C1 segment of cervical spinal cord (tissue), 14 donors: Measurements from ENCODE around the gene INPPL1.
A peak's percentile ranks its signal among the peaks of the same experiment; 100 is the strongest.
"Not testable (repeated sequence)": the region's sequence is repeated elsewhere in the genome, so short reads cannot be mapped to it uniquely, and the experiment has no call there.

Source experiments
- DNase-seq, 14 donors: peaks; one replicate each; lab custom pipeline; 2025; lab: John Stamatoyannopoulos, UW

The INPPL1 gene, protein sequence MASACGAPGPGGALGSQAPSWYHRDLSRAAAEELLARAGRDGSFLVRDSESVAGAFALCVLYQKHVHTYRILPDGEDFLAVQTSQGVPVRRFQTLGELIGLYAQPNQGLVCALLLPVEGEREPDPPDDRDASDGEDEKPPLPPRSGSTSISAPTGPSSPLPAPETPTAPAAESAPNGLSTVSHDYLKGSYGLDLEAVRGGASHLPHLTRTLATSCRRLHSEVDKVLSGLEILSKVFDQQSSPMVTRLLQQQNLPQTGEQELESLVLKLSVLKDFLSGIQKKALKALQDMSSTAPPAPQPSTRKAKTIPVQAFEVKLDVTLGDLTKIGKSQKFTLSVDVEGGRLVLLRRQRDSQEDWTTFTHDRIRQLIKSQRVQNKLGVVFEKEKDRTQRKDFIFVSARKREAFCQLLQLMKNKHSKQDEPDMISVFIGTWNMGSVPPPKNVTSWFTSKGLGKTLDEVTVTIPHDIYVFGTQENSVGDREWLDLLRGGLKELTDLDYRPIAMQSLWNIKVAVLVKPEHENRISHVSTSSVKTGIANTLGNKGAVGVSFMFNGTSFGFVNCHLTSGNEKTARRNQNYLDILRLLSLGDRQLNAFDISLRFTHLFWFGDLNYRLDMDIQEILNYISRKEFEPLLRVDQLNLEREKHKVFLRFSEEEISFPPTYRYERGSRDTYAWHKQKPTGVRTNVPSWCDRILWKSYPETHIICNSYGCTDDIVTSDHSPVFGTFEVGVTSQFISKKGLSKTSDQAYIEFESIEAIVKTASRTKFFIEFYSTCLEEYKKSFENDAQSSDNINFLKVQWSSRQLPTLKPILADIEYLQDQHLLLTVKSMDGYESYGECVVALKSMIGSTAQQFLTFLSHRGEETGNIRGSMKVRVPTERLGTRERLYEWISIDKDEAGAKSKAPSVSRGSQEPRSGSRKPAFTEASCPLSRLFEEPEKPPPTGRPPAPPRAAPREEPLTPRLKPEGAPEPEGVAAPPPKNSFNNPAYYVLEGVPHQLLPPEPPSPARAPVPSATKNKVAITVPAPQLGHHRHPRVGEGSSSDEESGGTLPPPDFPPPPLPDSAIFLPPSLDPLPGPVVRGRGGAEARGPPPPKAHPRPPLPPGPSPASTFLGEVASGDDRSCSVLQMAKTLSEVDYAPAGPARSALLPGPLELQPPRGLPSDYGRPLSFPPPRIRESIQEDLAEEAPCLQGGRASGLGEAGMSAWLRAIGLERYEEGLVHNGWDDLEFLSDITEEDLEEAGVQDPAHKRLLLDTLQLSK

GRCh38 chr11:72224564-72225410, at the start of gene INPPL1:
INPPL1 (plus strand) TSS chr11:72224767; CDS start chr11:72224985, 218 bp downstream.
- DNase-seq, result peak in 3 of 14 donors; percentile 53 to 63 (median 55)

DNA sequence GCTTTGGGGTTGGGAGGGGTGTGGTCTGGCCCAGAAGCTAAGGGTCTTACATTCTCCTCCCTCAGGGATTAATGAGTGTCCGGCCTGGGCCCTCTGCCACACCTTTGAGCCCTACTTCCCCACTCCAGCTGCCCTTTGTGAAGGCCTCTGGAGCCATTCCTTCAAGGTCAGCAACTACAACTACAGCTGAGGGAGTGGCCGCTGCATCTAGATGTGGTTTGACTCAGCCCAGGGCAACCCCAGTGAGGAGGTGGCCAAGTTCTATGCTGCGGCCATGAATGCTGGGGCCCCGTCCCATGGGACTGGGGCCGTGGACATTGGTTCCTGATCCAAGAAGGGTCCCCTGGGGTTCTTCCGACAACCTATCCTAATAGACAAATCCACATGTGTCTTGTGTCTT, 46.9 kb upstream of the INPPL1 start:
- DNase-seq, result no peak

- no peak for DNase-seq
These were observed 45.3 kb upstream of the INPPL1 start for GRCh38 chr11:72179049-72179803.

DNA sequence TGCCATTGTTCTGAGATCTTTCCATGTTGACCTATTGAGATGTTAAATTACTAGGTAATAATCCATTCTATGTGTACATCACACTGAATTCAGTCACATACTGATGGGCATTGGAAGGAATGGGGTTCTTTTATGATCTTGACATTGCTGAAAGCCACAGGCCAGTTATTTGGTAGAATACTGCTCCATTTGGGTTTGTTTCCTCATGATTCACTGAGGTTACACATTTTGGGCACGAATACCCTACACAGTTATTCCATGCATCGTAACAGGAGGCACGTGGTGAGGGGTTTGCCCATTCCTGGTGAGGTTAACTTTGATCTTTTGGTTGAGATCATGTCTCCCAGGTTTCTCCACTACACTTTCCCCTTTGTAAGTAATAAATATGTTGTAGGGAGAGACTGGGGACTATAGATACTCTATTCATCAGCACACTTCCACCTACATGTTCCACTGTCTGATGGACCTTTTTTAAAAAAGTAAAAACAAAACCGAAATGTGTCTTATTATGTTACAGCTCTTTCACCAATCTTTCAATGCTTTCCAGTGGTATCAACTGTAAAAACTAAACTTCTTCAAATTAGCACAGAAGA, 44.7 kb upstream of the INPPL1 start:
- DNase-seq, result no peak

GRCh38 chr11:72180892-72181552, 43.5 kb upstream of the INPPL1 start:
- not testable (repeated sequence) for DNase-seq

GRCh38 chr11:72181553-72181958, 43.0 kb upstream of the INPPL1 start:
- DNase-seq, result not testable (repeated sequence)

GRCh38 chr11:72188267-72188666, 36.3 kb upstream of the INPPL1 start:
- no peak for DNase-seq

DNA sequence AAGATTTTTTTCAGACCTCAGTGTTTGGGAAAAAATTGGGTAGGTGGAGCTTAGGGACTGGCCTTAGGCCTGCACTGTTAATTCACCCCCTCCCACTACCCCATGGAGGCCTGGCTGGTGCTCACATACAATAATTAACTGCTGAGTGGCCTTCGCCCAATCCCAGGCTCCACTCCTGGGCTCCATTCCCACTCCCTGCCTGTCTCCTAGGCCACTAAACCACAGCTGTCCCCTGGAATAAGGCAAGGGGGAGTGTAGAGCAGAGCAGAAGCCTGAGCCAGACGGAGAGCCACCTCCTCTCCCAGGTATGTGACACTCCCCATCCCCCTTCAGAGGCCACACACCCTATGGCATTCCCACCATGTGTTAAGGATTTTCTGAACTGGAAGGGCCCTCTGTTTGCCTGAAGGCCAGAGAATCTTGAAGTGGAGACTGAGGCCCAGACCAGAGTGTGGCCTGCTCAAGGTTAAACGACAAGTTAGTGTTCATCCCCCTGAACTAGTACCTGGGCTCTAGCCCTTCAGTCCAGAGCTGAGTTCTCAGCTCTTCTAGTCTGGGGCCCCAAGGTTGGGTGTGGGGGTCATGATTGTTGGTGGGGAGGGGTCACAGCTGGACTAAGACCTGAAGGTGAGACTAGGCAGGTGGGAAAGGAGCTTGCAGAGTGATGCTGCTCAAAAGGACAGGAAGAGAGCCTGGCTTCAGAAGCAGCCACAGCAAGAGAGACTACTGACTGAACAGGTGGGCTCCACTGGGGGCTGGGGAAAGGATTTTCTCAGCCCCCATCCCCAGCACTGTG, 34.9 kb upstream of the INPPL1 start:
- DNase-seq, result peak in 7 of 14 donors; percentile 4 to 53 (median 15)

GRCh38 chr11:72190631-72191071, 33.9 kb upstream of the INPPL1 start:
- no peak for DNase-seq

GRCh38 chr11:72191961-72192381, 32.6 kb upstream of the INPPL1 start, which contains the start of gene FOLR1:
FOLR1 (plus strand) TSS chr11:72192140; CDS start chr11:72192174, 34 bp downstream.
- DNase-seq, result no peak

DNA sequence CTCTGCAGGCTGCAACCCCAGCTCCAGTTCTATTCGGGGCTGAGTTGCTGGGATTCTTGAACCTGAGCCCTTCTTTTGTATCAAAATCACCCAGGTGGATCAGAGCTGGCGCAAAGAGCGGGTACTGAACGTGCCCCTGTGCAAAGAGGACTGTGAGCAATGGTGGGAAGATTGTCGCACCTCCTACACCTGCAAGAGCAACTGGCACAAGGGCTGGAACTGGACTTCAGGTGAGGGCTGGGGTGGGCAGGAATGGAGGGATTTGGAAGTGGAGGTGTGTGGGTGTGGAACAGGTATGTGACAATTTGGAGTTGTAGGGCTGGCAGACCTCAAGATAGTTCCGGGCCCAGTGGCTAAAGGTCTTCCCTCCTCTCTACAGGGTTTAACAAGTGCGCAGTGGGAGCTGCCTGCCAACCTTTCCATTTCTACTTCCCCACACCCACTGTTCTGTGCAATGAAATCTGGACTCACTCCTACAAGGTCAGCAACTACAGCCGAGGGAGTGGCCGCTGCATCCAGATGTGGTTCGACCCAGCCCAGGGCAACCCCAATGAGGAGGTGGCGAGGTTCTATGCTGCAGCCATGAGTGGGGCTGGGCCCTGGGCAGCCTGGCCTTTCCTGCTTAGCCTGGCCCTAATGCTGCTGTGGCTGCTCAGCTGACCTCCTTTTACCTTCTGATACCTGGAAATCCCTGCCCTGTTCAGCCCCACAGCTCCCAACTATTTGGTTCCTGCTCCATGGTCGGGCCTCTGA, 28.9 kb upstream of the INPPL1 start:
- no peak for DNase-seq

DNA sequence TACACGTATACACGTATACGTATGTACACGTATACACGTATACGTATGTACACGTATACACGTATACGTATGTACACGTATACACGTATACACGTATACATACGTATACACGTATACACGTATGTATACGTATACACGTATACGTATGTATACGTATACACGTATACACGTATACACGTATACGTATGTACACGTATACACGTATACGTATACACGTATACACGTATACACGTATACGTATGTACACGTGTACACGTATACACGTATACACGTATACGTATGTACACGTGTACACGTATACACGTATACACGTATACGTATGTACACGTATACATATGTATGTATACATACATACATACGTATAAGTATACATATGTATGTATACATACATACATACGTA, 23.1 kb upstream of the INPPL1 start:
- not testable (repeated sequence) for DNase-seq

DNA sequence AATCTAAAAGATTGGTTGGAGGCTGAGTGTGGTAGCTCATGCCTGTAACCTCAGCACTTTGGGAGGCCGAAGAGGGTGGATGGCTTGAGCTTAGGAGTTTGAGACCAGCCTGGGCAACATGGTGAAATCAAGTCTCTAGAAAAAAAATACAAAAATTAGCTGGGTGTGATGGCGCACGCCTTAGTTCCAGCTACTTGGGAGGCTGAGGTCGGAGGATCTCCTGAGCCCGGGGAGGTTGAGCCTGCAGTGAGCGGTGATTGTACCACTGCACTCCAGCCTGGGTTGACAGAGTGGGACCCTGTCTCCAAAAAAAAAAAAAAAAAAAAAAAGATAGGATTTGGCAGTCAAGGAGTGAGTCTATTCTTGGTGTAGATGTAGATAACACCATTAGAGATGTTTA, 22.0 kb upstream of the INPPL1 start:
- no peak for DNase-seq

DNA sequence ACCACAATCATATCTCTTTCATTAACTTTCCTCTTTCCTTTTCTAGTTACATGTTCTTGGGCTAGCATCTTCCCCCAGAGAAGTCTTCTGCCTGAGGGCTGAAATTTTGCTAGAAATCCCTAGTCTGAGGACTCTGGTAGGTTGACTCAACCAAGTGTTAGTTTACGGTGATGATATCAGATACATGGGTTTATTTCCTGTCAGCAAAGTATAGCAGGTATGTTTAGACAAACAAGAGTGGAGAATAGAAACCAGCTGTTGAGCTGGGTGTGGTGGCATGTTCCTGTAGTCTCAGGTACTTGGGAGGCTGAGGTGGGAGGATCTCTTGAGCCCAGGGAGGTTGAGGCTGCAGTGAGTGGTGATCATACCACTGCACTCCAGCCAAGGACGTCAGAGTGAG, 21.4 kb upstream of the INPPL1 start:
- DNase-seq, result no peak

- DNase-seq, result no peak
These were observed 19.7 kb upstream of the INPPL1 start for GRCh38 chr11:72204886-72205285.

DNA sequence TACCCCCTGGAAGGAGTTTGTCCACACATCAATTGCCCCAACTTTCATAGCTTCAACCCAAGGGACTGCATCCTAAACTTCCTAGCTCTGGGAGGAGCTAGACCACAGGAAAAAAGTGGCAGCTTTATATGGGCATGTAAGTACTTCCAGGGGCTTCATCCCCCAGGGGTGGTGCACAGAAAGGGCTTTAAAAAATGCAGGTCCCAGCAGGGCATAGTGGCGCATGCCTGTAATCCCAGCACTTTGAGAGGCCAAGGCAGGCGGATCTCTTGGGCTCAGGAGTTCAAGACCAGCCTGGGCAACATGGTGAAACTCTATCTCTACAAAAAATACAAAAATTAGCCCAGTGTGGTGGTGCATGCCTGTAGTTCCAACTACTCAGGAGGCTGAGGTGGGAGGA, 17.8 kb upstream of the INPPL1 start:
- DNase-seq, result not testable (repeated sequence)

- no peak for DNase-seq
These were observed 16.3 kb upstream of the INPPL1 start for GRCh38 chr11:72208281-72208680.
